ENCODE measurements around the gene NASP.

NASP gene

GRCh38 chr1:45667321-45668111 lies 83.7 kb downstream of the NASP start:
- DNase-seq (ENCODE audit: low spot score): no peak
